Cerebellar cortex (tissue), 1 donor: Measurements from ENCODE around the gene CARD9.

ENCODE experiments used
- DNase-seq: peaks from one replicate; pipeline ENCODE4 v3.0.0-alpha.2; 2015; ENCODE audit warnings: low spot score

Gene CARD9

DNA sequence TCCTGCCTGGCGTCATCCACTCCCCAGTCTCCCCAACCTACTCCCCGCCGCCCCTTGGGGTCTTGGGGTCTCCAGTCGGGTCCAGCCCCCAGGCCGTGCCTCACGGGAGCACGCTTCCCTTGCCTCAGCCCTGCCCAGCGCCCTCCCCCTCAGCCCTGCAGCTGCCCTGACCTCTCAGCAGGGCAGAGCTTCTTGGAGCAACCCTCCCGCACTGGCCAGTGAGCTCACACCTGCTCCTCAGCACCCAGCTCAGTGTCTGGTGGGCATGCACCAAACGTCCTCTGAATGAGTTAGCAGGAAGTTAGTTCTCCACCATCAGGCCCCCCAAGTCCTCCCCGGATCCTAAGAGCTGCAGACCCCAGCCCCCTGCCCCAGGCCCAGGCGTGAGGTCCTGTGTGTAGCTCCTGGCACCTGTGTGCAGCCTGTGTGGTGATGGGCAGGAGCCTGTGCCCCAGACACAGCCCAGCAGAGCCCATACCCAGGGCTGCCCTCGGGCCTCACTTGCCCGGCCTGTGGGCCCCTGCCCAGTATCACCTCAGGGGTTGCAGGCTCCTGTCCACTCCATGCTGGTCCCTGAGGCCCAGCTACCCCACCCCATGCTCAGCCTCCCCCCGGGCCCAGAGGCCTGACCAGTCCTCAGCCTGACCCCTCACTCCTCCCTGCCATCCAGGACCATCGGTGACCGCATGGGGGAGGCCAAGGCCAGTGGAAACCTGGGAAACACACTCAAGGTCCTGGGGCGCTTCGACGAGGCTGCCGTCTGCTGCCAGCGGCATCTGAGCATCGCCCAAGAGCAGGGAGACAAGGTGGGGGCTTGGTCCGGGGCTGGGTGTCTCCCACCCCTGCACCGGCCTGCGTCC lies 37.9 kb downstream of the CARD9 start:
- DNase-seq = no peak

DNA sequence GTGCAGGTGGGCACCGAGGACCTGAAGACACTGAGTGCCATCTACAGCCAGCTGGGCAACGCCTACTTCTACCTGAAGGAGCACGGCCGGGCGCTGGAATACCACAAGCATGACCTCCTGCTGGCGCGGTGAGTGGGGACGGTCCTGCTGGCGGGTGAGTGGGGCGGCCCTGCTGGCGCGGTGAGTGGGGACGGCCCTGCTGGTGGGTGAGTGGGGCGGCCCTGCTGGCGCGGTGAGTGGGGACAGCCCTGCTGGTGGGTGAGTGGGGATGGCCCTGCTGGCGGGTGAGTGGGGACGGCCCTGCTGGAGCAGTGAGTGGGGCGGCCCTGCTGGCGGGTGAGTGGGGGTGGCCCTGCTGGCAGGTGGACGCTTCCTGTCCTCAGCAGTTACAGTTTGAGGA lies 38.9 kb downstream of the CARD9 start:
- no peak for DNase-seq

DNA sequence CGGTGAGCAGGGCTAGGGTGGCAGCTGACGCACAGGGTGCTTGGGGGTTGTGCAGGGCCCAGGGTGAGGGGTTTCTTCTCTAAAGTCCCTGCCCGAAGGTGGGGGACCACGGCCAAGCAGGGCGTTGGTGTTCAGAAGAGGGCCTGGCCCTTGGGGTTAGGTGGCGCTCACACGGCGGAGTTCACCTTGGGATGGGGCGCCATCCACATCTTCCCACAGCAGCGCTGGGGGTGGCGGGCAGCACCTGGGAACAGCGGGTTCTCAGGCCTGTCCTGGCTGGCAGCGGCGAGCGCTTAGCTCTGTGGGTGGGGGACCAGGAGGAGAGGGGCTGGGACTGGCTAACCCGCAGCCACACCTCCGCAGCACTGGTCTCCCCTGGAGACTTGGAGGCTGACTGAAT lies 40.0 kb downstream of the CARD9 start:
- no peak for DNase-seq

DNA sequence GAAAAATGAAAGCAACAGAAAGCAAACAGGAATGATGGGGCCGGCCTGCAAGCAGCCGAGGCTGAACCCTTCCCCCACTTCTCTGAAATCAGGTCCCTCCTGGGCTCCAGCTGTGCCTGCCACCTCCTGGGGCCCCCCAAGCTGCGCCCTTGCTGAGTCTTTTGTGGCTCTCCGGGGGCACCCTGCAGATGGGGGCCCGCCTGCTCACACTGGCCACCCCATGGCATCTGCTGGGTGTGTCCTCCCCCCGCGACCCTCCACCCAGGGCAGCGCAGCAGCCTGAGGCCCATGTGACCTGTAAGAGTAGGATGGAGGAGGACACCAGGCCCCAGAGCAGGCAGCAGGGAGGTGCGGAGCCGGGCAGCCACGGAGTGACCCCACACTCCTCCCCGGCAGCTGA lies 40.4 kb downstream of the CARD9 start:
- no peak for DNase-seq

DNA sequence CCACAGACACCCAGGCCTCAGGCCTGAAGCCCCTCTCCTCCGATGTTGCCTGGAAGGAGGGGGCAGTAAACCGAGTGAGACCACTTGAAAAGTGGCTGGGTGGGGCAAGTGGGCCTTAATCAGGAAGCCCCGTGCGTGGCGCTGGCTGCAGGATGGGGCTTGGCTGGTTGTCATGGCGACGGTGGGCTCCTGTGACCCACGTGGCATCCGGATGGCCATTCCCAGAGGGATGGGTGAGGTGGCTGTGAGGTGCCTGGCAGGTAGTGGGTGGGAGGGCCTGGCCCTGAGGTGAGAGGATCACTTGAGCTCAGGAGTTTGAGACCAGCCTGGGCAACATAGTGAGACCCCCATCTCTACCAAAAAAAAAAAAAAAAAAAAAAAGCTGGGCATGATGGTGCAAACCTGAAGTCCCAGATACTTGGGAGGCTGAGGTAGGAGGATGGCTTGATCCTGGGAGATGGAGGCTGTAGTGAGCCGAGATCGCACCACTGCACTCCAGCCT lies 40.9 kb downstream of the CARD9 start:
- DNase-seq = no peak

DNA sequence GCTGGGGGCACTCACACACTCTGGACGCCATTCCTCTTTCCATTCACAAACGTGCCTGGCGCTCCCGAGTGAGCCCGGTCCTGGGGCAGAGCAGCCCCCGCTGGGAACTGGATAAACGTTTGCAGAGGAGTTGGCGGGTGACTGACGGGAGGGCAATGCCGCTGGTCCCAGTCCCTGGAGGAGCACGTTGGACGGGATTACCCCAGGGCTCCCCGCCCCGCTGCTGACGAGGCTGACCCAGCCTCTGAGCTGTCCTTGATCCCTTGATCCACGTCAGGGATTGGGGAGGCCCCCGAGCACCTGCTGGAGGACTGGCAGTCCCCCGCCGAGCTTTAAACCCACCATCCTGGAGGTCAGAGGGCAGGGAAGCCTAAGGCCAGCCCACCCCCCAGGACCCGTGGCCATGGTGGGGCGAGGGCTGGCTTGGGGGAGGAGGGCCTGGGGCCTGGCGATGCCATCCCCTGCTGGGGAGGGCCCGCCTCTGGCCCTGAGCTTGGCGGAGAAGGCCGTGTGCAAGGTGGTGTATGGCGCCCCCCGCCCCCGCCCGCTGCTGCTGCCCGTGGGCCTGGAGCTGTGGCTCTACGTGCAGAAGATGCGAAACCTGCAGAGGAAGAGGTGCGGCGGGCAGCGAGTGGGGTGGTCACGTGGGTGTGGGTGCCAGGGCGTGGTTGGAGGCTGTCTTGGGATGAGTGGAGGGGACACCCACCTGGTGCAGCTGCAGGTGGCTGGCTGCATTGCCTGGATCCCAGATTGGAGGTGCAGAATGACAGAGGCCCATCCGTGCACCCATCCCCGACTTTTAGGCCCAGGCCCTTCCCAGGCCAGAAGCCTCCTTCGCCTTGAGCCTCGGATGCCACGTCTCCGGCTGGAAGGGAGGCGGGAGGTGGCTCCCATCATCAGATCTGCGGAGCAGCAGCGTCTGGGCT lies 41.6 kb downstream of the CARD9 start:
- no peak for DNase-seq

DNA sequence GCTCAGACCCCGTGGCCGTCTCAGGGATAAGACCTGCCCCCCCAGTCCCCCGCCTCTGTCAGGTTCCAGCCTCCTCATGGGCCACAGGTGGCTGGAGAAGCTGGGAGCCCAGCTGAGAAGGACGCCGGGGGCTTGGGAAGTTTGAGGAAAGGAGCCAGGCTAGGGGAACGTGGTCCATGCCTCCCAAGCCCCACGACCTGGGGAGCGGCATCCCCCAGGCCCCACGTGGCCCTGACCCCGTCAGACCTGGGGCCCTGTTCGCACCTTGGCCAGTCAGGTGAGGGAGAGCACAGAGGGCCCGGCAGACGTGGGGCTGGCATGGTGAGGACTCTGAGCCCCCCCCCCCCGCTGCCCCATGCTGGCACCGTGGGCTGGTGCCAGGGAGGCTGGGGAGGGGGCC lies 42.4 kb downstream of the CARD9 start:
- no peak for DNase-seq

DNA sequence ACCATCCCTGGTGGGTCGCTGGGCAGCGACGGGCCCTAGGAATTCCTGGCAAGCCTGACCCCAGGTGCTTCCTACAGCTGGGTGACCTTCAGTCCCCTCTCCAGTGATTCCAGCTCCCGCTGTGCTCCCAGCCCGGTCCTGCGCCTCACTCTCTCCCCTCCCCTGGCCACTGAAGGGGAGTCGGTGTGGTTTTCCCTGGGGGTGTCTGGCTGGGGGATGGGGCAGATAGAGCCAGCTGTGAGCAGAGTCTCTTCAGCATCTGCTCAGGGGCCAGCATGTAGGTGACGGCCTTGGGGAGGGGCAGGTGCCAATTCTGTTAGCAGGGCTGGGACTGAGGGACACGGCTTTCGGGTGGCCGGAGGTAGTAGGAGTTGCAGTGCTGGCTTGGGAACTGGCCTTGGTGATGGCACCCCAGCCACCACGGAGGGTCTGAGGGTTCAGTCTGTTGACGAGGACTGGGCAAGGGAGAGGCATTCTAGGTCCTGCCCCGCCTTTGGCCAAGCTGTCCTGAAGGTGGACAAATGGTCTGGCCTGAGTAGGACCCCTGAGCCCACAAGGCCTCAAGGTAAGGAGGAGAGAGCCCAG lies 43.0 kb downstream of the CARD9 start:
- DNase-seq = no peak

DNA sequence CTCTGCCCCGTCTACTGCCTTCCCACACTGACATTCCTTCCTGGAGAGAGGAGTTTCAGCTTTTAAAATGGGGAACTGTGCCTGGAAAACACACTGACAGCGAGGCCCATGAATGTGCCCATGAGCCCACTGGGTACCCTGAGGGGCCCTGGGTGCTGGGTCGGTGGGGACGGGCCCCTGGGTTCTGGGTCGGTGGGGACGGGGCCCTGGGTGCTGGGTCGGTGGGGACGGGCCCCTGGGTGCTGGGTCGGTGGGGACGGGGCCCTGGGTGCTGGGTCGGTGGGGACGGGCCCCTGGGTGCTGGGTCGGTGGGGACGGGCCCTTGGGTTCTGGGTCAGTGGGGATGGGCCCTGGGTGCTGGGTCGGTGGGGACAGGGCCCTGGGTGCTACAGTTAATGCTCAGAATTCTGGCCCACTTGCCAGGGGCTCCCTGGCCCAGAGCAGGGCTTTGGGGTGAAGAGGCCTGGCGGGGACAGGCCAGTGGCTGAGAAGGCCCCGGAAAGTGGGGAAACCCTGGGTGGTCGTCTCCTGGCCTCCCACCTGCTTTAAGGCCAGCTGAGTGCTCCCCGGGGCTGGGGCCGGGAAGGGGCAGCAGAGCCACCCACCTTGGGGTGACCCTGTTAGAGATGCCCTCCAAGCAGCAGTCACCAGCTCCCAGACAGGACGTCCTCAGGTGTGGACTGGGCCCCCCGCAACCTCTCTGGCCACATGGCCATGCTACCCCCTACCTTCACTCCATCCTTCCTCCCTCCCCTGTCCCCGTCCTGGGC lies 43.6 kb downstream of the CARD9 start:
- no peak for DNase-seq

DNA sequence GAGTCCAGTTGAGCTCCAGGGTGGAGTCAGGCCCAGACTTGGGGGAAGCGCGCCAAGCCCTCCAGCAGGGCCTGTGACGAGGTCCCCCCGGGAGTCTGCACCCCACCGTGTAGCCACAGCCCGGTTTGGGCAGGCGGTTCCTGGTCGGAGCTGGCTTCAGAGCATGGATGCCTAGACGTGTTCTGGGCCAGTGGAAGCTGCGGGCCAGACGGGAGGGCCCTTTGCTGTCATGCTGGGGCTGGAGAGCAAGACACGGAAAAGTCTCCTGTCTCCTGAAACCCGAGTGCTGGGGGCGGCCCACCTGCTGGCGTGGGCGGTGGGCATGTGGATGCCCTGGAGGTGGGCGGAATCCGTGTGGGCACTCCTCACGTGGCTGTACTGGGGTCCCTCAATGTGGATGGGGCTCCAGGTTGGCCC lies 44.2 kb downstream of the CARD9 start:
- no peak for DNase-seq

DNA sequence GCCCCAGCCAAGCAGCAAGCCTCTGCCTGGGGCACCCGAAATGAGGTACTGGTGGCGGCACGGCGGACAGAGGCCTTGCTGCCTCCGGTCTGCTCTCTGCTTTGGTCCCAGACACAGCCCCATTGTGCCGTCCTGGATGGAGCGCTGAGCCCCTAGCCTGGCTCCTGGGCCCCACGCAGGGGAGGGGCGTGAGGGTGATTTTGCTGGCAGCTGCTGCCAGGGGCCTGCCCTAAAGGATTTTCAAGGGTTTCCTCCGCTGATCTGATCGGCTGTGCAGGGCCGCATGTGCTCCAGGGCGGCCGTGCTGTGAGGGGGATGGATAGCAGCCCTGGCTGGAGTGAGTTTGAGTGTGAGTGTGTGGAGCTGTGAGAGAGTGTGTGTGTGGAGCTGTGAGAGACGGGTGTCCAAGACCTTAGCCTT lies 44.8 kb downstream of the CARD9 start:
- no peak for DNase-seq

DNA sequence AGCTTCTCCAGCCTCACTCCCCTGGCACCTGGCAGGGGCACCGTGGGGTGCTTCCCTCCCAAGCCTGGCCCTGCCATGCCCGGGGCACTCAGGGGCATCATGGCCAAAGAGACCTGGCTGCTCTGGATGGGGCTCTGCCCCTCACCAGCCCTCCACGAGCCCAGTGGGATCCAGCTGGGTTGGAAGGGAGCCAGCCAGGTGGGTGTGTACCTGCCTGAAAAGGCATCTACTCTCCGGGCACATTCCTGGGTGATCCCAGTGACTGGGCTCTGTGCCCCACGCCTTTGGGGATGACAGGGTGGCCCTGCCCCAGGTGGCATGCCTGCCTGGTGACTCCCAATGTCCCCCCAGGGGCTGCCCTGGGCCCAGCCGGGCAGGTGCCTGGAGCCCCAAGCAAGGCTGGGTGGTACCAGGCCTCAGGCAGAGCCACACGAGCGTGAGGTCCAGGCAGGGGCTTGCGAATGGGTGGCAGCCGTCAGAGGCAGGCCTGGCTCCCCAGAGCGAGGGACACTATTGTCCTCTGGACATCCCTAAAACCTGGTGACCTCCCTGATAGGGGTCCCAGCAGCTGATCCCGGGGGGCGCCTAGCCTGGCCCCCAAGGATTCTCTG lies 45.4 kb downstream of the CARD9 start:
- no peak for DNase-seq

DNA sequence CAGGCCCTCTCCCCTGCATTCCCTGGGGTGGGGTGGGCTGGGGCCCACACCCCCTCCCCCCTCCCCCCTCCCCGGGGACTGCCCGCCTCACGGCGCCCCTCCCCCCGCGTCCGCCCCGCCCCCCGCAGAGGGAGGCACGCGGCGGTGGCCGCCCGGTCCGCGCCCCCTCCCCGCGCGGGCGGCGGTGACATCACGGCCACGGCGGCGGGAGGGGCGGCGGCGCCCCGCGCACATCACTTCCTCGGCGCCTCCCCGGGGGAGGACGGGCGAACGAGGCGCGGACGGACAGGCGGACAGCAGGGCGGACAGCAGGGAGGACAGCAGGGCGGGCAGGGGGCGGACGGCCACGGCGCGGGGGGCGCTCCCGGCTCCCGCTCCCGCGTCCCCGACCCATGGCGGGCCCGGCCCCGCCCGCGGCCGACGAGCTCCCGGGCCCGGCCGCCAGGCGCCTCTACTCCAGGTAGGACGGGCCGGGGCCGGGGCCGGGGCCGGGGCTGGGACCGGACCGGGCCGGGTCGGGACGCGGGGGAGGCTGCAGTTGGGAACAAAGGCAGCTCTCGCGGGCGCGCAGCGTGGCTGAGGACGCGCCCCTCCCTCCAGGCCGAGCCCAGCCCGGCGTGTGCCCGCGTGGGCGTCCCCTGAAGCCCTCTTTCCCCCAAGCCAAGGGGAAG lies 46.0 kb downstream of the CARD9 start, which contains the start of gene GPSM1:
Gene GPSM1 (plus strand): TSS at position 236 of the 671 bp plus-strand sequence. CDS start 157 bp downstream, at position 393.
- no peak for DNase-seq

DNA sequence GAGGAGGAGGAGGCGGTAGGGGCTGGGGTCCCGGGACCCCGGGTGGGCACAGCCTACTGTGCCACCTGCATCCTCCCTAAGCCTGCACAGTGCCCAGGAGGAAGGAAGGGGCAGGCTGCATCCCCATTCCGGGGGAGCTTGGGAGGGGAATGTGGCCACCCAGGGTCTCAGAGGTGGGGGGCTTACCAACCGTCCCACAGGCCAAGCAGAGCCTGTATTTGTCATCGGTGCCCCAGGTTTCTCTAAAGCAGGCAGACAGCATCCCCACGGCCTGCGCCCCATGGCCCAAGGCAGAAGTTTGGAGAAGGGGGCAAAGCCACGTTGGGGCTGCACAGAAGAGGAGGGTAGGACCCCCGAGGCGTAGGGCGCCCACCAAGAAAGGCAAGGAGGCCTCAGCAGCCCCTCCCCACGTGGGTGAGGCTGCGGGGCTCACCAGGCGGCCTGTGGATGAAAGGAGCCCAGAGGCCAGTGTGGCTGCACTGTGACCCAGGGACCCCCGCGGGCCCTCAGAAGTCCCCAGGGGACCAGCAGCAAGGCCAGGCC lies 46.6 kb downstream of the CARD9 start:
- no peak for DNase-seq

DNA sequence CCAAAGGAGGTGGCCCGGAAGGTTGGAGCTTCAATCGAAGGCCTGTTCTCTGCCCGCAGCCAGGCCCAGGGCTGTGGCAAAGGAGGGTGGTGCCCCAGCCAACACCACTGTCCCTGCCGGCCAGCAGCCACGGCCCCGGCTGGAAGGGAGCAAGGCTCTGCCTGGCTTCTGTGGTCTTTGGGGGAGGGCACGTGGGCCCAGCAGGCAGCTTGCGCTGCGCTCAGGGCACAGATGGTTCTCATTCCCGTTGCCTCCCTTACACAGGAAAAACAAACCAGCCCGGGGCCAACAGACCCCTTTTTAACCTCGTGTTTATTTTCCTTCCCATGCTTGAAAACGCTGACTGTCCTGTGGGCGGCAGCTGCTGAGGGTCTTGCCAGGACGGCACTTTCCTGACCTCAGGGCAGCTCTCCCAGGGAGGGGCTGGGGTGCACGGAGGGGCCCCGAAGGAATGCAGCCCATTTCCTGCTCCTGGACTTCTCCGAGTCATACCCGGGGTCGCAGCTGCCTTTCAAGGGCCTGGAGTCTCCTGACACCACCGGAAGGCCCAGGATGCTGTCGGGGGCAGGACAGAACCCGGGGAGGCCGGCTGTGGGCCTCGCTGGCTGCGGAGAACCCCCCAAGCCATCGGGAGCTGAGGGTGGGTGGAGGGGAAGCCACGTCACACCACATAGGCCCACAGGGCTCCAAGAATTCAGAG lies 47.3 kb downstream of the CARD9 start:
- peak; percentile 71 for DNase-seq

DNA sequence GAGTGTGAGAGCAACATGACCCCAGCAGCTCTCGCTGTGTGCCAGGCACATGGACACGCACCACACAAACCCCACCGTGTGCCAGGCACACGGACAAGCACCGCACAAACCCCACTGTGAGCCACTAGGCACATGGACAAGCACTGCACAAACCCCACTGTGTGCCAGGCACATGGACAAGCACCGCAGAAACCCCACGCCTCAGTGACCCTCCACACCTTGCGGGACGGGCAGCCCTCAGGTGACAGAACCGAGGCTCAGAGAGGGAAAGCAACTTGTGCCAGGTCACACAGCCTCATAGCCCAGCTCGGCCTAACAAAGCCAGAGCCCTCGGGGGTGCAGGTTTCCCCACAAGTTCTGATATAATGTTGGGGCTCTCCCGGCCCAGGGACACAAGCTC lies 48.1 kb downstream of the CARD9 start:
- no peak for DNase-seq

DNA sequence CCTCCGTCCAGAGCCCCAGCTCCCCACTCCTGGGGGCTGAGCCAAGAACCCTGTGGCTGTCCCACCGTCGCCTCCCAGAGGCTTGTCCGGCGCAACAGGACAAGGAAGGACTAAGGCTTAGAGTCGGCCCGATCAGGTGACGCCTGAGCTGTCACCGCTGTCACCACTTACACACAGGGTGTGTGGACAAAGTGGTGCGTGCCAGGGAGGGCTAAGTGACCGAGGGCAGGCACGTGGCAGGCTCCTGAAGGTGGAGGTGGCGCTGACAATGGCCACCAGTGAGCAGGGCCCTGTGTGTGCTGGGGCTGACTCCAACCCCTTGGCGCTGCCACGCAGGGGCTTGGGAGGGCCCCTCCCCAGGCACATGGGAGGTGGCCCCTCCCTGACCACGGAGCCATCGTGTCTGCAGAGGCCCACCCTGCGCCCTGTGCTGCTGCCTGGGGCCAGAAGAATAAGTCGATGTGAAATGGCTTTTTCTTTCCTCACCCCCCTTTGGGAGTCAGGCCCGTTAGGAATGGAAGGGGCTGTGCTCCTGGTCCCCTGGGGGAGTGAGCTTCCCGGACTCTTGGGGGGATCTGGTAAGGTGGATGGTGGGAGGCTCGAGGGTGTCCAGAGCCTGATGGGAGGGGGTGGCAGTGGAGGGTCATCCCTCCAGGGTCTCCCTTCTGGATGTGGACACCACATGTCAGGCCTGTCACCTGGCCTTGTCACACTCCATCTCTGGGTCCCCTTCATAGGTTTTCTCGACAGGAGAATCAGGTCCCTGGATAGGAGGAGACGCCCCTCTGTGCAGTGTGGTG lies 48.8 kb downstream of the CARD9 start:
- no peak for DNase-seq

DNA sequence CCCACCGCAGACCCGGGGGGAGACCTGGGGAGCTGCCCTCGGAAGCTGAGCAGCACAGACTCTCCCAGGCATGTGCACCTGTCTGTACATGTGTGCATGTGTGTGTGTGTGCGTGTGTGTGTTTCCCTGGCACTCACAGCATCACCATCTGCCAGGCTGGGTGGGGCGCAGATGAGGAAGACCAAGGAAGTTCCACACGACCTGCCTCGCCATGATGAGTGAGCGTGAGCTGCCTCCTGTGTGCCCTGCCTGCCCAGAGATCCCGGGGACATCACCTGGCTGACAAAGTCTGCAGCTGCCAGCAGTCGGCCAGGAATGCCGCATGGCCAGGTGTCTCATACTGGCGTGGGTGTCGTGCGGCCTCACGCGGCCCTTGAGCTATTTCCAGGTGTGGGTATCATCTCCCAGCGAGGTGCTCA lies 50.1 kb downstream of the CARD9 start:
- DNase-seq = peak; percentile 49
